GM21367 (cell line): ENCODE results near the gene MYO6.
"Not testable (repeated sequence)": the region's sequence is repeated elsewhere in the genome, so short reads cannot be mapped to it uniquely, and the experiment has no call there.

Experiments
- ATAC-seq: cut with Tn5 transposase; IDR thresholded peaks from one replicate; pipeline ENCODE4 v1.9.1; 2021; ENCODE audit not compliant: unreplicated experiment

MYO6 gene

DNA sequence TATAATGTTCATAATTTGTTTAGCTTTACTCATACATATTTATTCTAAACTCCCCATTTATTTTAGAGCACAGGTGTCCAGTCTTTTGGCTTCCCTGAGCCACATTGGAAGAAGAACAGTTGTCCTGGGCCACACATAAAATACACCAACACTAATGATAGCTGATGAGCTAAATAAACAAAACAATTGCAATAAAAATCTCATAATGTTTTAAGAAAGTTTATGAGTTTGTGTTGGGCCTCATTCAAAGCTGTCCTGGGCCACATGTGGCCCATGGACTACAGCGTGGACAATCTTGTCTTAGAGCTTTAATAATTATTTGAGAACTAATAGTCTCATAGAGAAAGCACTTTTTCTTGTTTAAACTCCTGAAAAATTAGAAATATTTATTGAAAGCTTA lies 131.3 kb downstream of the MYO6 start:
- no peak for ATAC-seq

DNA sequence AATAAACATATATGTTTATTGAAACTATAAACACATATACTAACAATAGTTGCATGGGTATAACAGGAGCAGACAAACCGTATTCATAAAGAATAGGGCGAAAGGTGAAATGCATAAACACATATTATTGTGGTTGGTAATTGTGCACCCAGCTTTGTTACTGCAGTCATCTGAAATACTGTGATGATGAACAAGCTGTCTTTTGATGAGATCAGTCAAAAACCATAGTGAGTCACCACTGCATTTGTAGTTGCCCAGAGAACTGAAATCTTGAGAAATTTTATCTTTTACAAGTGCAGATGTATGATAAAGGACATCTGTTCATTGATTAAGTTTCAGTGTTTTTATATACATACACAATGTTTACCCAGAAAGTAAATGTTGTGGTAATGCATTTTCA lies 133.7 kb downstream of the MYO6 start:
- no peak for ATAC-seq

DNA sequence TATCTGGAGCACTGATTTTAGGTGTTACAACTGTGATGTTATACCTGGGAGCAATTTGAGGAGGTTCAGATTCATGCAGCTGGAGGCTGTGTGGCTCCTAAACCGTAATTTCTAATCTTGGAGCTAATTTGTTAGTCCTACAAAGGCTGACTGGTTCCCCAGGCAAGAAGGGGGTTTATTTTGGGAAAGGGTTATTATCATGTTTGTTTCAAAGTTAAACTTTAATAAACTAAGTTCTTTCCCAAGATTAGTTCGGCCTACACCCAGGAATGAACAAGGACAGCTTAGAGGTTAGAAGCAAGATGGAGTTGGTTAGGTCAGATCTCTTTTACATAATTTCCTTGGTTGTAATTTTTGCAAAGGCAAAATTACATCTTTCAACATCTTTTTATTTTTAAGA lies 135.8 kb downstream of the MYO6 start:
- no peak for ATAC-seq

DNA sequence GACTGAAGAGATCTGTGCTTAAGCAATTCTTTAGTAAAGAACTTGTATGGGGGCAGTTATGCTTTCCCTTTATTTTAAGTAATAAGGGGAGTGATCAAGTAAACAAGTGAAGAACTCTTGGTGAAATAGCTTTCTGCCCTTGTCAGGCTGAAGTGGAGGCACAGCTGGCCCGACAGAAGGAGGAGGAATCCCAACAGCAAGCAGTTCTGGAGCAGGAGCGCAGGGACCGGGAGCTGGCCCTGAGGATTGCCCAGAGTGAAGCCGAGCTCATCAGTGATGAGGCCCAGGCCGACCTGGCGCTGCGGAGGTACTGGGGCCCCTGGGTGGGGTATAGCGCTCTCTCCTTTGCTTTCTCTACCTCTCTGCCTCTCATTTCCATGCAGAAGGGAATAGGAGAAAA lies 143.3 kb downstream of the MYO6 start:
- no peak for ATAC-seq

DNA sequence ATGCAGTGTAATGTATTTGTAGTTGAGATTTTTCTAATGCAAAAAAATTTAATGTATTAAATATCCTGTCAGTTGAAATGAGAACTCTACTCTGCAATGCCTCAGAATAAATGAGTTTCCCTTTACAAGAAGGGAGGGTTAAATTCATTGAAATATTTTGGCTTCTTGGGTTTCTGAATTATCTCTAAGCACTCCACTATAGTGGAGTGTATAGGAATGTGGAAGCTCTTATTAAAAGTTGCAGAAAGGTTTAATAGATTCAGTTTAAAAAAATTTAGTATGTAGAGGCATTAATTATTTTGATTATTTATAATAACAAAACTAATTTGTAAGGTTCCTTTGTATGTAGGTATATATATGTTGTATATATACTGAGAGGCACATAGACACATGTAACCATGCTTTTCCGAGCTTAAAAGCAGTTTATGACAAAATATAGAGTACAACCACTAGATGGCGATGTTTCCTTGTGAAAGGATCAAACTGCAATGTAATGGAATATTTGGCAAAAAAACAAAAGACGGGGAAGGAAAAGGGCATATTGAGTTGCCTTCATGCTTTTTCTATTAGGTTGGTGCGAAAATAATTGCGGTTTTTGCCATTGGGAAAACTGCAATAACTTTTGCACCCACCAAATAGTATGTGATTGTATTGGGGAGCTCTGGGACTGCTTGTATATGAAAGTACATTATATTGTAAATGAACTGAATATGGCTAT lies 144.2 kb downstream of the MYO6 start:
- ATAC-seq, result peak; percentile 79

DNA sequence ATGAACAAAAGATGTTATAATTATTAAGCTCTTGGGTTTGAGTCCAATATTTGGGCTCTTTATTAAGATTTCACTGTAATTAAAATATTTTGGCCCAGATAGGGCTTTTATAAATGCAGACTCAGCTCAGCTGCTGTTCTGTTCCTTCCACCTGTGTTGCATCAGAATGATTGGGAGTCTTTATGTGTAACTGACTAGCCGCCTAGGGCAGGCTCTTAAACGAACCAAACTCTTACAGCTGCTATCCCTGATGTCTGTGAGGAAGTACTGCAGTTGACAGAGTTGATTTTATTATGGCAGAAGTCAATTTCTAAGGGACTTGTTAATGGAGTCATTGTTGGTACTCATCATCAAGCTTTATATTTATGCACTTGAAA lies 144.7 kb downstream of the MYO6 start:
- no peak for ATAC-seq

DNA sequence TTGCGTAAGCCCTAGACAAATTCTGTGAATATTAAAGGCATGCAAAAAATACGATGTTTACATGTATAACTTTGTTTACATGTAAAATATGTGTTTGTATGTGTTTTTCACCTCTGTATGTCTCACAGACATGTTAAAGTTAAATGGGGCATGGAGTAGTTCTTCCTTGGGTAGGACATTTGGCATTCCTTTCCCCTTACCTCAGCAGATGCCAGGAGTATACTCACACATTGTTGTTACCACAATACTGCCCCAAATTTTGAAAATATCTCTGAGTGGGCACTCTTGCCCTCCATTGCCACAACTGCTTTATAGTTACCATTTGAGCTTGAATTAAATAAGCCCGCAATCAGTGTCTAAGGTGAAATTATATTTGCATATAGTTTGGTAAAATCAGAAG lies 147.5 kb downstream of the MYO6 start:
- ATAC-seq, result no peak

DNA sequence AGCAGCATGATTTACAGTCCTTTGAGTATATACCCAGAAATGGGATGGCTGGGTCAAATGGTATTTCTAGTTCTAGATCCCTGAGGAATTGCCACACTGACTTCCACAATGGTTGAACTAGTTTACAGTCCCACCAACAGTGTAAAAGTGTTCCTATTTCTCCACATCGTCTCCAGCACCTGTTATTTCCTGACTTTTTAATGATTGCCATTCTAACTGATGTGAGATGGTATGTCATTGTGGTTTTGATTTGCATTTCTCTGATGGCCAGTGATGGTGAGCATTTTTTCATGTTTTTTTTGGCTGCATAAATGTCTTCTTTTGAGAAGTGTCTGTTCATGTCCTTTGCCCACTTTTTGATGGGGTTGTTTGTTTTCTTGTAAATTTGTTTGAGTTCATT lies 151.2 kb downstream of the MYO6 start:
- ATAC-seq, result not testable (repeated sequence)

DNA sequence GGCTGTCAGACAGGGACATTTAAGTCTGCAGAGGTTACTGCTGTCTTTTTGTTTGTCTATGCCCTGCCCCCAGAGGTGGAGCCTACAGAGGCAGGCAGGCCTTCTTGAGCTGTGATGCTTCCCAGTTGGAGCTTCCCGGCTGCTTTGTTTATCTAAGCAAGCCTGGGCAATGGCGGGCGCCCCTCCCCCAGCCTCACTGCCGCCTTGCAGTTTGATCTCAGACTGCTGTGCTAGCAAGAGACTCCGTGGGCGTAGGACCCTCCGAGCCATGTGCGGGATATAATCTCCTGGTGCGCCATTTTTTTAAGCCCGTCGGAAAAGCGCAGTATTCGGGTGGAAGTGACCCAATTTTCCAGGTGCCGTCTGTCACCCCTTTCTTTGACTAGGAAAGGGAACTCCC lies 156.1 kb downstream of the MYO6 start:
- not testable (repeated sequence) for ATAC-seq

DNA sequence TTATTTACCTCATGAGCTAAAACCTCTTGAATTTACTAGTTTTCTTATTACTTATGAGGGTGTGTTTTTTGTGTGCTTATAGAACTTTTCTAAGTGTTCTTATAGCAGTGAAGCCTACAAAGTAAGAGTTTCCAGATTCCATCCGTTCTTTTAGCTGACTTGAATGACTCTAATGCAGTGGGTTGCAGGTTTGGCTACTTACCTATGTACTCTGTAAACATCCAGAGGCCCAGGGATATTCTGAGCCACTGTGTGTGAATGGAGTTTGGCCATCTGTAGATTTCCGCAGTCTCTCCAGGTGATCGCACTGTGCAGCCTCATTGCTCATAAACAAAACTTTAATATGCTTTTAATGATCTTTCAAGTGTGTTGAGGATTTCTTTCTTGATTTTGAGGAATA lies 157.8 kb downstream of the MYO6 start:
- no peak for ATAC-seq

DNA sequence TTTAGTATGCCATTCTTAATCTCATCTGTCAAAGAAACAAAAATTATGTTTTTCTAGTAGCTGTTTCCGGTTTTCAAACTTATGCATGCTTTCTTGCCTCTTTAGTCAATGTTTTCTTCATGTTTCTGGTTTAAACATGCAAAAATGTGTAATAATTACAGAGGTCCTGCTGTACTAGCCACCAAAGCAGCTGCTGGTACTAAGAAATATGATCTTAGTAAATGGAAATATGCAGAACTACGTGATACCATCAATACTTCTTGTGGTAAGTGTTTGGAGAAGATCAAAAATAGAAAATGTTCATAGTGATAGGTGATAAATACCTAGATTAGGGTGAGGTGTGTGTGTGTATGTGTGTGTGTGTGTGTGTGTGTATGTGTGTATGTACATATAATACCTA lies 158.4 kb downstream of the MYO6 start:
- no peak for ATAC-seq

DNA sequence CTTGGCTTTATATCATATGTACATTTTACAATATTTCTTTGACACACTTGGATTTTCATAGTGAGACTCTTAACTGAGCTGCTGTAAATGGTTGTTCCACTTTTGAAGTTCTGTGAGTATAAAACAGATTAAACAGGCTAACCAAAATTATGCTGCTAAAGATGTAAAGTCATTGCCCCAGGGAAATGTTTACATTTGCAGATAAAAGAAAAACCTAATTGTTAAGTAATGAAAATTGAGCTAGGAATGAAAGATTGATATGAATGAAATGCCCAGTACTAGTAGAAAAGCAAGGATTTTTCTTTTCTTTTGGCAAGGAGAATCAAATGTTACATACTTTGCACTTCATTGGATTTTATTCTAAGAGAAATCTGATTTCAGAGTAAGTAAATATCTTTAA lies 164.0 kb downstream of the MYO6 start:
- no peak for ATAC-seq

DNA sequence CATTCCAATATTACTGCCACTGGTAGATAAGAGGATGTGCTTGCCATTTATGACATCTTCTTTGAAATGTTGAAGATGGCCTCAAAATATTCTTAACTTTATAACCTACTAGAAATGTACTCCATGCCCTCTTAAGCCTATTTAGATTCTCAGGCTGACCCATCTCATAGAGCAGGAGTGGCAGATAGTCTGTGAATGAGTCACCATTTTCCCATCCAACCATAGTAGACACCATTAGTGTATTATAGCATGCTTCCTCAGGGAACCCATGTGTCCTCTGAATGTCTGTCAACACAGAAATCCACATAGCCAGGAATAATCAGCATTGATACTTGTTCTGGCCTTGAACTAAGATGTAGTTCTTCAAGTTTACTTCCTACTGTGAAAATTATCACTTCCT lies 173.2 kb downstream of the MYO6 start:
- no peak for ATAC-seq

DNA sequence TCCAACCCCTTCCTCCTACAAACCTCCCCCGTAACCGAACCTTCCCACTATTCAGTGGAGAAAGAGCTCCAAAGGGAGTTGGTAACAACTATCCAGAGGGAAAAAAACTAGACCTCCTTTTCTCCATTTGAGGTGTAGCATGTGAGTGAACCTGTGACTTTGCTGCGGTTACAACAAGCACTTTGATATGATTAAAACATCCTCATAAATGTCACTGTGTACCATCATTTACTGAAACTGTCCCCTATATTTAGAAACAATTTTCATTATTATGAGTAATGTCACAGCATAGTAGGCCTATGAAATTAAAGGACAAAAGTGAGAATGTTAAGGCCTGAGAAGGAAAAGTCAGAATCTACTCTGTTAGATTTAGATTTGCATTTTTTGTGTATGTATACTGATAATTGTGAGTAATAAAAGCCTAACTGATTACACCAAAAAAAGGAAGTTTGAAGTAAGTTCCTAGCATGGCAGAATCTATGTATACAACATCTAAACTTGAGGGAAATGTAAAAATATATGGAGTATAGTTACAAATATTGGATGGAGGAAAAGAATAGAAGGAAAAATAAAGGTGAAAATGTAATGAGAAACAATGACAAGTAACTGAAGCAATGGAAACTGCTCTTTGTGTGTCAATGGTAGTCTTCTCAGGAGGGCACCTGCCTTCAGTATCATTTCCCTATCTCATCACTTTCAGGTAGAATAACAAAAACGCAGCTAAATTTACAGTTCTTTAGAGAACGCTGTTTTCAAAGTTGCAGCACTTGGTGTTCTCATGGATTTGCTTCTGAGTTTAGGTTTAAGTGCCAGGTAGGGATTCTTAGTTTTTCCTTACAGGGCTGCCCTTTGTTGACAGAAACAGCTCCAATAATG lies 177.5 kb downstream of the MYO6 start:
- ATAC-seq, result no peak

DNA sequence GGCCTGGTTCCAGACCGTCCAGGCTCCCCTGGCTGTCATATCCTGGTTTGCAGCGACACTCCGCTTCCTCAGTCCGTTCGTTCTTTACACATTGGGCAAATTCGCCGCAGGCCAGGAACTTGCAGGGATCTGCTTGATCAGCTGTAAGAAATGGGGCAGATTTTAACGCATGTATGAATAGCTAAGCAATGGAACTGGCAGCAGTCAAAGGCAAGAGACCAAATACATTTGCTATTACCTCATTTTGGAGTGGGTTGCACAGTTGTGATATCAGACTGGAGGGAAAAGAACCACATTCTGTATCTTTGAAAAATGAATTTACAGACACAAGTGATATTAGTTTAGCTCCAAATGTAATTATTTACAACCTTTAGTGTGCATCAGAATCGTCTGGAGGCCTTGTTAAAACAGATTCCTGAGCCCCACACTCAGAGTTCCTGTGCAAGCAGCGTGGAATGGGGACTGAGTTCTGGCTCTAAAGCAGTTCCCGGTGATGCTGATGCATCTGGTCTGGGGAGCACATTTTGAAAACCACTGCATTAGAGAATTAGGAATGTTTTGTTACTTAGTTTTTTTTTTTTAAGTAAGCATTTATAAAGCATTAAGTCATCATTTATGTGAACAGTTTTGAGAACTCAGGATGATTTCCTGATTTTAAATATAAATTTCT lies 182.1 kb downstream of the MYO6 start:
- ATAC-seq, result no peak

DNA sequence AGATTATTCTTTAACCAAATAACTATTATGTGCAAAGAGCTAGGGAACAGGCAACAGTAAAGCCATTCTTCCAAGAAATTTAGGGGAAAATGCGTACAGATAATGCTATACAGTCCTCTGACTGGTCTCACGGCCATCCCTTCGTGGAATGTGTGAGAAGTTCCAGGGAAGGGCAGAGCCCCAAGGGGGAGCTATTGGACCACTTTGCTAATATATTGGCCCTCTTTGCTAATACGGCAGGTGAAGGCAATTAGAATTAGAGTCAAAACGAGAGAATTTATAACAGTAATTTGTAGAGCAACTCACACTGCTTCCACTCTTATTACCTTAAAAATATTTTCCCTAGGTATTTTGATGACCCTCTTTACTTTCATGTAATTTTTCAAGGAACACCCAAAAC lies 183.0 kb downstream of the MYO6 start:
- ATAC-seq, result no peak

DNA sequence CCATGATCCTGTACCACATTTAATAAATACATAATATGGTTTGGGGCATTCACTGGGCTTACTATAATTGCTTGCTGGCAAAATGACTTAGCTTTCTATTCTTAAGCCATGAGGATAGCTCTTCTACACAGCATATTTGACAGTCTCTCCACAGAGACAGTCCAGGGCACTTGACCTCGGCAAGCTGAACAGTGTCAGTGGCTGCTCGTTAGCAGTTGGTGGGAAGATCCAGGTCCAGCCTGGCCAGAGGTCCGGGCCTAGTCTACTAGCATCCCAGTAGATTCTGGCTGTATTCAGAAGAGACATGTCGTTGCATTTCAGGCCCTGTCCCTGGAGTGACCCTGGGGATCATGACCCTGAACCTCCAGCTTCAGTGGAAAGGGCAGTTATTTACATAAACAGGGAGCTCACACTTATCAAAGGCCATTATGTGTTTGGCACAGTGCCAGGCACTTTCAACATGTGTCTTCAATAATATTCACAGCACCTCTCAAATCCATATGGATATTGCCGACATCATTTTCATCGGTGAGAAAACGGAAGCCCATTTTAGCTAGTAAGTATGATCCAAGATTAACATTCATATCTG lies 184.4 kb downstream of the MYO6 start:
- ATAC-seq, result no peak

DNA sequence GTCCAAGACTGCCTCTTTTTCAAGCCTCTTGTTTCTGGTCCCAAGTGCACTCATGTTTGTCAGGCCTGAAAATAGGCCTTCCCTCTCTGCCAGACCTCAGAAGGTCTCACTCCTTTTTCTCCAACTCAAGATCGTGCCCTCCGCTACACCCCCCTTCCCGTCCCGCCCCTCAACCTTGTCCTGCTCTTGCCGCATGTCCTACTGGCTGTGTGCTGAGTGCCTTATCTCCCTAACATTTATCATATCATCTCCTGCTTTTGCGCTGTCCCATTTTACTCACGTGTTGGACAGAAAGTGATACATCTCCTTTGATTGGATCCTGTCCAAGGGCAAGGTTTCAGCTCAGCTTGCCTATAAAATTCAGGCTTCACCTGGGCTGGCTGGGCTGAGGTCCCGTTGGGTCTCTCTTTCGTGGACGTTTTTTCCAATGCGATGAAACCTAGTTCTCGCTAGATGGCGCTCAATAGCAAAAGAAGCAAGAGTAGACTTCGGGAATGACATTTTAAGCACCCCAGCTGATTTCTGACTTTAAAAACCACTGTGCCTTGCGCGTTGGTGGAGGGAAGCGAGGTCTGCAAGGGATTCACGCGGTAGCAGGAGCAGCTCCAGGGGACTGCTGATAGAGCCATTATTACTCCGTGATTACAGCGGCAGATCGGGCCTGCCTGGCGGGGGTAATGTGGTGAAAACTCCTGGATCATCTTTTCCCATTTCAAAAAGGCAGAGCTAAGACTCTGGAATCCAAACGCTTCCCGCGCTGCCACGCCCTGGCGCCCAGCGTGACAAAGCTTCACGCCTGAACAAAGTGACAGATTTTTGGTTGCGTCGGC lies 185.8 kb downstream of the MYO6 start:
- peak; percentile 89 for ATAC-seq

DNA sequence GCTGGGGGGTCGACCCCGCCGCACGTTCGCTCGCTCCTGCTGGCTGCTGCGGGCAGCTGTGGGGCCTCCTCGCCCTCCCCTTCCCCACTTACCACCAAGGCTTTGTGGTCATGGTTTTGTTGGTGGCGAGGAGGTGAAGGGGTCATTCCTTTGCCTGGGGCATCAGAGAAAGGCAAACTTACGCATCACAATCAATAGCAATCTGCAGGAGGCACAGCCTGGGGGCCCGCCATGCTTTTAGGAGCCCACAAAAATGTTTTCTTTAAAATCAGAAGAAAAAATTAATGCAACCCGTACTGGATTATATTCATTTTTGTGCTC lies 186.4 kb downstream of the MYO6 start:
- peak; percentile 4 for ATAC-seq

DNA sequence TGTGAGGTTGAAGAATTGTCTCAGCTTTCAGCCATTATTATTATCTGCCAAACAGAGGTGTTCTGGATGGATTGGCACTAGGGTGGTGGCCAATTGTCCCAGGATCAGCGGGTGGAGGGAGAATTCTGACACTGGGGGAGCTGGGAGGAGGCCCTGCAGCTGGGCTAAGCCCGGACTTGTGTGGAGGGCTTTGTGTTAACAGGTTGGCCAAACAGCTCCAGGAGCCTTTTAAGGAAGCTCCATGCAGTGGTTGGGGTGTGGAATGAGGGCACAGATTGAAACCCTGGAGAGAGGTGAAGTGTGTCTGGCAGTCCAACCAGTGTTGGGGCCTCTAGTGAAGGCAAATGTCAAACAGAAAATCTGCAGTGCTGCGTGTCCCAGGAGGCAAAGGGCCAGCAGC lies 187.6 kb downstream of the MYO6 start:
- ATAC-seq, result no peak

DNA sequence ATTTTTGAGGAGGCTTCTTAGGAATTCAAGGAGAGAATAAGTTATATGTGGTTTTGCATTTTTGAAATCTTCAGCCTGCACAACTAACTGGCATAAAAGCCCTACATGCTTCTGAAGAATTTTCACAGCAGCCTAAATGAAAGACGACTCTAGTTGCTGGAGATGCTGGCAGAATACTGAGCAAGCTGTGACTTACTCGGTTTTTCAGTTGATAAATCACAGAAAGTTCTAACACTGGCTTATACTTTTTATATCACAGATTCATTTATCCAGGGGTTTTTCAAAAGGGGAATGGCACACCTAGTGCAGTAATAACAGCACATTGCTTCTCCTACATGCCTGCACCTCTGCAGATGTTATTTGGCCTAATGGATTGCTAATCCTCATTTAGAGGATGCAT lies 188.8 kb downstream of the MYO6 start:
- ATAC-seq, result no peak
